ENCODE results near the gene CRB1. TPM values are rescaled to one million over a fixed set of nuclear protein-coding genes. Genes with fewer than 3 reads are reported as not detected.

CRB1 gene
- total RNA-seq, 2 donors from 2014 or later, result 0.17 TPM; not detected in 1

DNA sequence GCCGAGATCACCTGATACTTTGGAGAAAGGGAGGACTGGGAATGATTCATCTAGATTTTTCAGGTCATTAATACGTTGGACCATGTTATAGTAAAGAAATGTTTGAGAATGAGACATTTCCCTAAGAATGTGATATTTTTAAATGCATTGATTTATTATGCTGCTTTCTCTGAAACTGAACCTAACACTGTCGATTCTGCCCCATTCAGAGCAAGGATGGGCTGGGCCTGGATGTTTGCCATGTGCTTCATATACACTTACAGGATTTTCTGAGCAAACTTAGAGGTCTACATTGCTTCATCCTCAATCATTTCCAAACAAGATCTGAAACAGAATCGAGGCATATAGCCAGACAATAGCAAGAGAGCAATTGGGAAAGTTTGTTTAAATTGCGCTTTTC lies 183.3 kb downstream of the CRB1 start:
- H3K4me1 ChIP-seq, result no peaks in the 10 kb centered on the region
- H3K9me3 ChIP-seq, result no peaks in the 10 kb centered on the region
- no peaks in the 10 kb centered on the region for H3K36me3 ChIP-seq
- H3K27ac ChIP-seq, result no peak overlapping the region
- H3K4me3 ChIP-seq, result no peak overlapping the region
- no peak overlapping the region for H3K9ac ChIP-seq (ENCODE audit: low read depth in 2 of 2, low read length in 2 of 2)
- no peak for TF ChIP-seq CTCF (IDR thresholded peaks at IDR 0.05)
- intact Hi-C loops (cut with DNase I), result no loop called here
- no peaks in the 10 kb centered on the region for H3K27me3 ChIP-seq
- DNase-seq, result no peak

DNA sequence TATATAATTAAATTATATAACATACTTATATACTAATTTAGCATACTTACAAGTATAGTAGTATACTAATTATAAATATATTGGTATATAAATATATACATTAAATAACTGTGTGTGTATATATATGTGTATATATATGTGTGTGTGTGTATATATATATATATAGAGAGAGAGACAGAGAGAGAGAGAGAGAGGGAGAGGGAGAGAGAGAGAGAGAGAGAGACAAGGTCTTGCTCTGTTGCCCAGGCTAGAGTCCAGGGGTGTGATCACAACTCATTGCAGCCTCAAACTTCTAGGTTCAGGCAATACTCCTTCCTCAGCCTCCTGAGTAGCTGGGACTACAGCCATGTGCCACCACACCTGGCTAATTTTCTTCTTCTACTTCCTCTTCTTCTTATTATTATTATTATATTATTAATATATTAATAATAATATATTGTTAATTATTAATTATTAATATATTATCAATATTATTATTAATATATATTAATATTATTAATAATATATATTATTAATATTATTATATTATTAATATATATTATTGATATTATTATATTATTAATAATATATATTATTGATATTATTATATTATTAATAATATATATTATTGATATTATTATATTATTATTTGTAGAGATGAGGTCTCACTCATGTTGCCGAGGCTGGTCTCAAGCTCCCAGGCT lies 185.5 kb downstream of the CRB1 start:
- Histone ChIP-seq H3K27ac (no peak overlapping the region), H3K4me3 (no peak overlapping the region), H3K27me3 (no peaks in the 10 kb centered on the region), H3K9ac (ENCODE audit: low read depth in 2 of 2, low read length in 2 of 2) (no peak overlapping the region), H3K36me3 (no peaks in the 10 kb centered on the region), H3K9me3 (no peaks in the 10 kb centered on the region), H3K4me1 (no peaks in the 10 kb centered on the region)
- no peak for DNase-seq
- no peak for TF ChIP-seq CTCF (IDR thresholded peaks at IDR 0.05)
- intact Hi-C loops (cut with DNase I), result no loop called here

DNA sequence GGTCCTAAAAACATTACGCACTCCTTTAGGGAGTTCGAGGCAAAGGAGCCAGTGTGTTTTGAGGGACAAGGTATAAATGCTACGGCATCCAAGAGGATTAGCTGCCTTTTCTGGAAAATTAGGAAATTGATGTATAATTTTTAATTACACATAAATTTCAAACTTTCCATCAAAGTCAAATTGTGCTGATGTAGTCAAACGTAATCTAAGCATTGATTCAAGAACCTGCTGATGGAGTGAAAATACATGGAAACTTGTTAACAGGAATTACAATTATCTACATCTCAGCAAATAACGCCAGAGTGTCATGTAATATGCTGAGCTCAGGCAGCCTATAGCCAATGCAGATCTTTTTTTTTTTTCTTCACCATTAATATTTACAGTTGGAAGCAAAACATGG lies 194.5 kb downstream of the CRB1 start:
- no peak overlapping the region for H3K4me3 ChIP-seq
- H3K9me3 ChIP-seq, result no peaks in the 10 kb centered on the region
- no peak overlapping the region for H3K9ac ChIP-seq (ENCODE audit: low read depth in 2 of 2, low read length in 2 of 2)
- H3K27me3 ChIP-seq, result no peaks in the 10 kb centered on the region
- no peak for DNase-seq
- no peak overlapping the region for H3K27ac ChIP-seq
- no peaks in the 10 kb centered on the region for H3K4me1 ChIP-seq
- no peaks in the 10 kb centered on the region for H3K36me3 ChIP-seq
- no peak for TF ChIP-seq CTCF (IDR thresholded peaks at IDR 0.05)
- intact Hi-C loops (cut with DNase I), result no loop called here

DNA sequence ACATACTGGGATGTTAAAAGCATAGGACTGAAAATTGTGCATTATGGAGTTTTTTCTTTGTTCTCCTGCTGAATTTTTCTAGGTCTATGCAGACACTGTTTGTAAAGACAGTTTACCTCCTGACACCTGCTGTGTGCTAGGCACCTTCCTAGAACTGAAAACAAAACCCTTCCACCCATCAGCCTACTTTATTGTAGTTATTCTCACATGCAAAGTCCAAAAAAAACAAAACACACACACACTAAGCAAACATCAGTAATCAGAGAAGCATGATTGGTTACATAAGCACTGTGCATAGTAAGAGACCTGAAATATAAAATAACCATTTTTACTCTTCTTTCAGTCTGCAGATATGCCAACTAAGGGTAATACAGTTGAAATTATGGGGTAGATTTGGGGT lies 195.1 kb downstream of the CRB1 start:
- no peak for TF ChIP-seq CTCF (IDR thresholded peaks at IDR 0.05)
- H3K9ac ChIP-seq (ENCODE audit: low read depth in 2 of 2, low read length in 2 of 2), result no peak overlapping the region
- intact Hi-C loops (cut with DNase I), result no loop called here
- H3K4me1 ChIP-seq, result no peaks in the 10 kb centered on the region
- no peak overlapping the region for H3K27ac ChIP-seq
- H3K27me3 ChIP-seq, result no peaks in the 10 kb centered on the region
- no peaks in the 10 kb centered on the region for H3K9me3 ChIP-seq
- DNase-seq, result no peak
- no peak overlapping the region for H3K4me3 ChIP-seq
- H3K36me3 ChIP-seq, result no peaks in the 10 kb centered on the region

- TF ChIP-seq CTCF (IDR thresholded peaks at IDR 0.05), result no peak
- no peak for DNase-seq
Observed at GRCh38 chr1:197464044-197464443, 196.0 kb downstream of the CRB1 start.

More at GRCh38 chr1:197464044-197464443, 196.0 kb downstream of the CRB1 start:
- Histone ChIP-seq H3K27ac (no peak overlapping the region), H3K9me3 (no peaks in the 10 kb centered on the region), H3K36me3 (no peaks in the 10 kb centered on the region), H3K4me1 (no peaks in the 10 kb centered on the region), H3K27me3 (no peaks in the 10 kb centered on the region), H3K9ac (ENCODE audit: low read depth in 2 of 2, low read length in 2 of 2) (no peak overlapping the region), H3K4me3 (no peak overlapping the region)
- intact Hi-C loops (cut with DNase I), result no loop called here
